A673 (cell line): Measurements from ENCODE around the gene PCBP3.

Experiments
- CTCF ChIP-seq: fragments of 300-800, 200-600 bp; sonication (generic); conservative IDR thresholded peaks from 2 replicates; pipeline ENCODE4 v1.5.1; 2017; ENCODE audit warnings: low read depth, mild to moderate bottlenecking, antibody characterized with exemption, low read length, moderate library complexity, mixed read lengths
- EZH2 ChIP-seq: fragments of 200-600 bp; sonication (generic); IDR thresholded peaks from 2 replicates; pipeline ENCODE4 v1.6.1; 2017; ENCODE audit warnings: borderline replicate concordance, low read depth, mild to moderate bottlenecking, mixed read lengths, antibody characterized with exemption, low read length; ENCODE audit not compliant: poor library complexity, severe bottlenecking

- TF ChIP-seq CTCF (no peak), EZH2 (no peak)
Measured at GRCh38 chr21:45938811-45939520, 295.4 kb downstream of the PCBP3 start.
